Tibial artery (tissue), 4 donors: ENCODE results near the gene C11orf68.

ENCODE experiments used
- DNase-seq, 2 donors: peaks; one replicate each; pipeline ENCODE4 v3.0.0-alpha.2; 2019
- H3K27ac ChIP-seq, 2 donors: fragments of 200-600 bp; sonication (generic) in 1 of 2; 1 replicate in 1 of 2; 2 replicates in 1 of 2; pipeline ENCODE4 v1.5.1; 2018 to 2019; ENCODE audit warnings: mild to moderate bottlenecking in 1 of 2
- H3K27me3 ChIP-seq, 2 donors: fragments of 200-600 bp; sonication (generic) in 1 of 2; one replicate each; pipeline versions ENCODE4 v1.5.1 to v1.6.0; 2016 to 2019
- H3K36me3 ChIP-seq, 3 donors: fragments of 200-600 bp; sonication (generic) in 2 of 3; one replicate each; pipeline ENCODE4 v1.5.1; 2016 to 2019; ENCODE audit warnings: mild to moderate bottlenecking in 2 of 3
- H3K4me1 ChIP-seq, 4 donors: fragments of 200-600 bp; sonication (generic) in 2 of 4; 1 replicate in 3 of 4; 2 replicates in 1 of 4; pipeline ENCODE4 v1.5.1; 2016 to 2019
- H3K4me3 ChIP-seq, 2 donors: fragments of 200-600 bp; sonication (generic) in 1 of 2; 1 replicate in 1 of 2; 2 replicates in 1 of 2; pipeline ENCODE4 v1.5.1; 2018 to 2019; ENCODE audit warnings: mild to moderate bottlenecking in 2 of 2
- H3K9me3 ChIP-seq, 3 donors: fragments of 200-600 bp; sonication (generic) in 1 of 3; one replicate each; pipeline ENCODE4 v1.5.1; 2016 to 2019
- intact Hi-C: fragments of 100-400 bp; cut with DNase I; formaldehyde crosslinking; loops from one replicate; pipeline ENCODE4 v1.15.0; 2023; ENCODE audit warnings: low total_unique reads
- TF ChIP-seq, protein P1 (sequence below), 2 experiments: fragments of 200-600 bp in 1 of 2; fragments of 450-650 bp in 1 of 2; IDR thresholded peaks; one replicate each; pipeline ENCODE4 v1.5.1; 2017 to 2019; ENCODE audit warnings: antibody characterized with exemption in 2 of 2, mild to moderate bottlenecking in 1 of 2, moderate library complexity in 1 of 2

Gene C11orf68

DNA sequence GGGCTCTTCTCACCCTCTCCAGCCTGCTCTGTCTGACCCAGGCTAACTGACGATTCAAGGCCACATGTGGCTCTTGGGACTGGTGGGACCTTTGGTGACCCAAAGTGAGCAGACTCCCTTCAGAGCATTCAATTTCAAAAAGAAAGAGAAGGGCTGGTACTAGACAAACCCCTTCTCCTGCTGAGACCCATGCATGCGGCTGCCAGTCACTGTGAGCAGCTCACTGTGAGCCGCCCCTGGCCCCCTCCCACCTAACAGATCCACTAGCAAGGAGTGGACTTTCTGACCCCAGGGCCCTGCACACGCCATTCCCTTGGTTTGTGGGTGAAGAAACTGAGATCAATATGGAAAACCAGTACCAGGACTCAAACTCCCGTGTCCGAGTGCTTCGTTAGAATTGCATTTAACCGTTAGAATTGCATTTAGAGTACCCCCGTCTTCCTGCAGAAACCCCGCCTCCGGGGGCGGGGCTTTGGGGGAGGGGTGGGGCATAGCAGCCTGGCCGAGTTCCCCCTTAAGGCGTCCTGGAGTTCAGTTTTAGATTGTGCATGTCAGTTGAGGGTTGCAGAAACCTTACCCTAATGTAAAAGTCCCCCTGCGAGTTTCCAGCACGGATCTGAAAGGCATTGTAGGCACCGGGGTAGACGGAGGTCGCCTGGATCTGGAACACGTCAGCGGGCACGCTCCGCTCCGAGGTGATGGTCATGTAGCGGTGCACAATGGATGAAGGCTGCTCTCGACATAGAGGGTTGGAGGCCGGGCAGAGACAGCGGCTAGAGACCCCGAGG, 51.4 kb downstream of the C11orf68 start:
- DNase-seq = no peak
- Histone ChIP-seq H3K4me3 (no peak overlapping the region), H3K36me3 (peaks cover 29 to 80% (median 68%) of the 10 kb centered on the region in 3 donors), H3K4me1 (peaks cover 0 to 32% (median 24%) of the 10 kb centered on the region in 4 donors), H3K27ac (no peak overlapping the region), H3K27me3 (no peaks in the 10 kb centered on the region), H3K9me3 (no peaks in the 10 kb centered on the region)
- intact Hi-C loops = no loop called here
- TF ChIP-seq, protein P1, sequence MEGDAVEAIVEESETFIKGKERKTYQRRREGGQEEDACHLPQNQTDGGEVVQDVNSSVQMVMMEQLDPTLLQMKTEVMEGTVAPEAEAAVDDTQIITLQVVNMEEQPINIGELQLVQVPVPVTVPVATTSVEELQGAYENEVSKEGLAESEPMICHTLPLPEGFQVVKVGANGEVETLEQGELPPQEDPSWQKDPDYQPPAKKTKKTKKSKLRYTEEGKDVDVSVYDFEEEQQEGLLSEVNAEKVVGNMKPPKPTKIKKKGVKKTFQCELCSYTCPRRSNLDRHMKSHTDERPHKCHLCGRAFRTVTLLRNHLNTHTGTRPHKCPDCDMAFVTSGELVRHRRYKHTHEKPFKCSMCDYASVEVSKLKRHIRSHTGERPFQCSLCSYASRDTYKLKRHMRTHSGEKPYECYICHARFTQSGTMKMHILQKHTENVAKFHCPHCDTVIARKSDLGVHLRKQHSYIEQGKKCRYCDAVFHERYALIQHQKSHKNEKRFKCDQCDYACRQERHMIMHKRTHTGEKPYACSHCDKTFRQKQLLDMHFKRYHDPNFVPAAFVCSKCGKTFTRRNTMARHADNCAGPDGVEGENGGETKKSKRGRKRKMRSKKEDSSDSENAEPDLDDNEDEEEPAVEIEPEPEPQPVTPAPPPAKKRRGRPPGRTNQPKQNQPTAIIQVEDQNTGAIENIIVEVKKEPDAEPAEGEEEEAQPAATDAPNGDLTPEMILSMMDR (IDR thresholded peaks at IDR 0.05) = no peak
